Heart left ventricle (tissue), 13 donors: Measurements from ENCODE around the gene MRPL43.

ENCODE experiments used
- CTCF ChIP-seq, 12 donors: fragments of 200-600 bp; sonication (generic) in 4 of 12; IDR thresholded peaks; one replicate each; pipeline versions ENCODE4 v1.5.0 to v1.8.0; 2018 to 2022; ENCODE audit warnings: antibody characterized with exemption in 12 of 12, mild to moderate bottlenecking in 5 of 12
- POLR2A ChIP-seq, 2 donors: fragments of 450-650 bp; IDR thresholded peaks; one replicate each; pipeline ENCODE4 v1.6.1; 2017; ENCODE audit warnings: antibody characterized with exemption in 2 of 2, mild to moderate bottlenecking in 2 of 2, moderate library complexity in 2 of 2
- donor health status: ischemic (EF 13 %, LVEDD 7.1; RV severe dilation, severe dysfunction).
- donor health status: DM: no; HTN: yes; CAD: no.
- donor health status: DM: no; HTN: no; CAD: no.
- donor health status: ischemic (EF 25% LVEDD 6.9; RV normal size, moderate dysfunction).
- donor health status: ischemic (EF 25% LVEDD 5.7; RV mildly dilated, moderate dysfunction).
- donor health status: ischemic (EF 35%, LVEDD 5.7; RV mildly dilated, moderate dysfunction).
- donor health status: nonischemic (EF 11% LVEDD 7.7; RV severe dilation, severe dysfunction).
- donor health status: DM: yes; HTN: yes; CAD: no.
- donor health status: PGD.
- donor health status: ischemic (EF 29% LVEDD 5.4; RV normal size, mild dysfunction).
- donor health status: nonischemic (EF 23%, LVEDD 6.1; RV moderate dilation, normal function).

GRCh38 chr10:100998183-100998990 lies 11.1 kb upstream of the MRPL43 start:
- TF ChIP-seq CTCF (IDR thresholded peaks at IDR 0.05) = no peak
- TF ChIP-seq POLR2A (IDR thresholded peaks at IDR 0.05) = no peak
